K562 (cell line): ENCODE results near the gene C1orf50. TPM values are rescaled to one million over a fixed set of nuclear protein-coding genes. Genes with fewer than 3 reads are reported as not detected.

ENCODE experiments used
- EGR1 ChIP-seq: fragments of 450-650 bp; conservative IDR thresholded peaks from 2 replicates; pipeline ENCODE4 v1.6.1; 2017; ENCODE audit warnings: mild to moderate bottlenecking
- FIP1L1 ChIP-seq: fragments of 200-400 bp; formaldehyde crosslinking; IDR thresholded peaks from 2 replicates; pipeline ENCODE4 v1.6.1; 2018; ENCODE audit warnings: mild to moderate bottlenecking, low read depth, low read length; ENCODE audit not compliant: poor library complexity, severe bottlenecking
- FOXM1 ChIP-seq, 2 experiments: fragments of 450-650 bp in 1 of 2; sonication (generic) in 1 of 2; formaldehyde crosslinking in 1 of 2; IDR thresholded peaks; 2 replicates each; pipeline versions ENCODE4 v1.6.1 to v1.9.0; 2017 to 2022; ENCODE audit warnings: low read depth in 2 of 2, mild to moderate bottlenecking in 2 of 2, missing genetic modification reagents in 1 of 2, moderate library complexity in 1 of 2
- GTF2F1 ChIP-seq: IDR thresholded peaks from 2 replicates; pipeline ENCODE4 v1.6.1; 2011; ENCODE audit warnings: low read depth, low read length, improper control_type of control experiment
- NONO ChIP-seq, 2 experiments: fragments of 200-400 bp in 1 of 2; fragments of 450-650 bp in 1 of 2; formaldehyde crosslinking in 1 of 2; IDR thresholded peaks; 2 replicates each; pipeline ENCODE4 v1.6.1; 2017; ENCODE audit warnings: low read depth in 2 of 2, mild to moderate bottlenecking in 2 of 2, moderate library complexity in 2 of 2, low read length in 1 of 2
- RAD21 ChIP-seq, 2 experiments: fragments of 250-450 bp in 1 of 2; fragments of 450-650 bp in 1 of 2; sonication (Bioruptor Pico) in 1 of 2; formaldehyde crosslinking in 1 of 2; IDR thresholded peaks in 1 of 2; conservative IDR thresholded peaks in 1 of 2; 2 replicates each; pipeline versions ENCODE4 v1.4.0 to v1.8.0; 2020 to 2022; ENCODE audit warnings: mild to moderate bottlenecking in 2 of 2, moderate library complexity in 1 of 2
- TAF9B ChIP-seq: fragments of 450-650 bp; IDR thresholded peaks from 2 replicates; pipeline ENCODE4 v1.6.1; 2018; ENCODE audit warnings: mild to moderate bottlenecking; ENCODE audit not compliant: partially characterized antibody
- TCF3 ChIP-seq: sonication (generic); formaldehyde crosslinking; IDR thresholded peaks from 2 replicates; pipeline ENCODE4 v1.4.0; 2020; ENCODE audit warnings: mild to moderate bottlenecking, missing genetic modification reagents
- ZNF764 ChIP-seq: fragments of 250-450 bp; sonication (Bioruptor Pico); IDR thresholded peaks from 2 replicates; pipeline ENCODE4 v1.4.0; 2020; ENCODE audit warnings: low read depth, mild to moderate bottlenecking, moderate library complexity
- polyA plus RNA-seq, 8 experiments: library from polyadenylated mRNA; depleted of rRNA in 4 of 8; stranded (reverse) in 5 of 8; unstranded in 3 of 8; fragments of >200 nt; fragmentation: Nextera tagmentation in 2 of 8; fragmentation: Illumina TruSeq in 1 of 8; extraction: Ambion mirVana in 2 of 8; extraction: Trizol in 1 of 8; gene quantifications; 2 replicates each; pipeline versions ENCODE4 v1.2.1 to v1.2.3, GENCODE V29; 2011 to 2014; ENCODE audit warnings: inconsistent platforms in 1 of 8, missing spikeins in 1 of 8
- total RNA-seq, 7 experiments: library from RNA; depleted of rRNA in 6 of 7; stranded (reverse); fragments of >200 nt in 6 of 7; fragmentation: Illumina TruSeq in 2 of 7; extraction: Trizol in 2 of 7; gene quantifications; 2 replicates each; pipeline versions ENCODE4 v1.2.1 to v1.2.3, GENCODE V29; 2011 to 2021; ENCODE audit warnings: low replicate concordance in 1 of 7
- TF ChIP-seq, protein P1 (sequence below), 2 experiments: fragments of 450-650 bp; formaldehyde crosslinking in 1 of 2; IDR thresholded peaks; 2 replicates each; pipeline versions ENCODE4 v1.4.0 to v1.6.1; 2014 to 2020; ENCODE audit warnings: mild to moderate bottlenecking in 2 of 2, borderline replicate concordance in 1 of 2, low read depth in 1 of 2
- TF ChIP-seq, protein P2 (sequence below): fragments of 450-650 bp; formaldehyde crosslinking; IDR thresholded peaks from 2 replicates; pipeline ENCODE4 v1.4.0; 2020; ENCODE audit warnings: mild to moderate bottlenecking, moderate library complexity
- TF ChIP-seq, protein P3 (sequence below): fragments of 450-650 bp; formaldehyde crosslinking; IDR thresholded peaks from 2 replicates; pipeline ENCODE4 v1.4.0; 2022; ENCODE audit warnings: missing genetic modification characterization
- TF ChIP-seq, protein P4 (sequence below): fragments of 250-450 bp; sonication (Bioruptor Pico); IDR thresholded peaks from 2 replicates; pipeline ENCODE4 v1.9.0; 2021; ENCODE audit warnings: mild to moderate bottlenecking

Gene C1orf50
- total and polyA plus RNA-seq, 9 of the 15 experiments (the other 6 are each of a cell fraction or from before 2014, with no cell fraction given): 0.55 to 13.9 (median 5.2) TPM

DNA sequence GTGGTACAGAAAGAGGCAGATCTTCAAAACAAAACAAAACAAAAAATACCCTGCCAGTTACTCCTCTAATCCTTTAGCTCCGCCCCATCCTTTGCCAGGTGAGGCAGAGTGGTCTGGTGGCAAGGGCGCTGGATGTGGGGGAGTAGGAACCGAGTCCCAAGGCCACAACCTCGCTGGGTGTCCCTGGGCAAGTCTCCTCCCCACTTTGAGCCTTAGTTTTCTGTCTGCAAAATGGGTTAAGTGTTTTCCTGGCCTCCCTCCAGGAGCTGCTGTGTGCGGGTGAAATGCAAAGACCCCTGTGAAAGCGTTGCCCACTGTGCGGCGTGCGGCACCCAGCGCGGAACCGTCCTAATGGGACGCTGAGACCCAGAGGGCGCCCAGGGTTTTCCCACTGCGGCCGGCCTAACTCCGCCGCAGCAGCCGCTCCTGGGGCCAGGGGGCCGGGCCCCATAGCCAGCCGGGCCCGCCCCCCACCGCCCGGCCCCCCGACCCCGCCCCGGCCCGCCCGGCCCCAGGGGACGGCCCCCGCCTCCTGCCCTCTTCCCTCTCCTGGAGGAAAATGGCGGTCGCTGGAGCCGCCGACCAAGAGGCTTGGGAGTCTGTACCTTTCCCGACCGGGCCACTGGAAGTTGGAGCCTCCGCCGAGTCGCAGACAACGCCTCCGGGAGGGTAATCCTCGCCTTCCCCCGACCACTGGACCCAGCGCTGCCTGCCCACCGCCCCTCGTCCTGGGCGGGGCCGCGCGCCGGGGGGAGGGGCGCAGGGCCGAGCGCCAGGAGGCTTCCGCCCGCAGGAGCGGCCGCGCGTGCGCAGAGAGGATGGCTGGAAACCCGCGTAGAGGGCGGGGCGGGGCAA, 49.8 kb downstream of the C1orf50 start, which contains the start of the genes ERMAP and SVBP (continued):
- TF ChIP-seq, protein P1, sequence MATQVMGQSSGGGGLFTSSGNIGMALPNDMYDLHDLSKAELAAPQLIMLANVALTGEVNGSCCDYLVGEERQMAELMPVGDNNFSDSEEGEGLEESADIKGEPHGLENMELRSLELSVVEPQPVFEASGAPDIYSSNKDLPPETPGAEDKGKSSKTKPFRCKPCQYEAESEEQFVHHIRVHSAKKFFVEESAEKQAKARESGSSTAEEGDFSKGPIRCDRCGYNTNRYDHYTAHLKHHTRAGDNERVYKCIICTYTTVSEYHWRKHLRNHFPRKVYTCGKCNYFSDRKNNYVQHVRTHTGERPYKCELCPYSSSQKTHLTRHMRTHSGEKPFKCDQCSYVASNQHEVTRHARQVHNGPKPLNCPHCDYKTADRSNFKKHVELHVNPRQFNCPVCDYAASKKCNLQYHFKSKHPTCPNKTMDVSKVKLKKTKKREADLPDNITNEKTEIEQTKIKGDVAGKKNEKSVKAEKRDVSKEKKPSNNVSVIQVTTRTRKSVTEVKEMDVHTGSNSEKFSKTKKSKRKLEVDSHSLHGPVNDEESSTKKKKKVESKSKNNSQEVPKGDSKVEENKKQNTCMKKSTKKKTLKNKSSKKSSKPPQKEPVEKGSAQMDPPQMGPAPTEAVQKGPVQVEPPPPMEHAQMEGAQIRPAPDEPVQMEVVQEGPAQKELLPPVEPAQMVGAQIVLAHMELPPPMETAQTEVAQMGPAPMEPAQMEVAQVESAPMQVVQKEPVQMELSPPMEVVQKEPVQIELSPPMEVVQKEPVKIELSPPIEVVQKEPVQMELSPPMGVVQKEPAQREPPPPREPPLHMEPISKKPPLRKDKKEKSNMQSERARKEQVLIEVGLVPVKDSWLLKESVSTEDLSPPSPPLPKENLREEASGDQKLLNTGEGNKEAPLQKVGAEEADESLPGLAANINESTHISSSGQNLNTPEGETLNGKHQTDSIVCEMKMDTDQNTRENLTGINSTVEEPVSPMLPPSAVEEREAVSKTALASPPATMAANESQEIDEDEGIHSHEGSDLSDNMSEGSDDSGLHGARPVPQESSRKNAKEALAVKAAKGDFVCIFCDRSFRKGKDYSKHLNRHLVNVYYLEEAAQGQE (IDR thresholded peaks at IDR 0.05; ENCODE audit: borderline replicate concordance): peak; percentile 35; the same call in 1 of the 2 replicates
- TF ChIP-seq, protein P1 (CRISPR knock-in tag; IDR thresholded peaks at IDR 0.05; ENCODE audit: low read depth): 0 out of 2 replicates have a peak, but pooled peaks have one; percentile 34
- TF ChIP-seq ZNF764 (no peak), TAF9B (peak; percentile 66), TCF3 (CRISPR knock-in tag) (no peak), GTF2F1 (0 out of 2 replicates have a peak, but pooled peaks have one; percentile 21), FOXM1 (IDR thresholded peaks at IDR 0.05; ENCODE audit: low read depth) (no peak), FOXM1 (CRISPR knock-in tag; IDR thresholded peaks at IDR 0.05; ENCODE audit: low read depth) (no peak), RAD21 (CRISPR knock-in tag; conservative IDR thresholded peaks at IDR 0.05 in 1 of 2, IDR thresholded peaks at IDR 0.05 in 1 of 2) (peak in 1 of 2 experiments; percentile 5; a peak in 1 of 4 replicates), NONO (IDR thresholded peaks at IDR 0.05; ENCODE audit: low read depth in 2 of 2, low read length in 1 of 2) (peak in 1 of 2 experiments; percentile 66; a peak in 1 of 4 replicates), EGR1 (peak; percentile 29; the same call in 1 of the 2 replicates), FIP1L1 (peak; percentile 91)
- TF ChIP-seq, protein P2, sequence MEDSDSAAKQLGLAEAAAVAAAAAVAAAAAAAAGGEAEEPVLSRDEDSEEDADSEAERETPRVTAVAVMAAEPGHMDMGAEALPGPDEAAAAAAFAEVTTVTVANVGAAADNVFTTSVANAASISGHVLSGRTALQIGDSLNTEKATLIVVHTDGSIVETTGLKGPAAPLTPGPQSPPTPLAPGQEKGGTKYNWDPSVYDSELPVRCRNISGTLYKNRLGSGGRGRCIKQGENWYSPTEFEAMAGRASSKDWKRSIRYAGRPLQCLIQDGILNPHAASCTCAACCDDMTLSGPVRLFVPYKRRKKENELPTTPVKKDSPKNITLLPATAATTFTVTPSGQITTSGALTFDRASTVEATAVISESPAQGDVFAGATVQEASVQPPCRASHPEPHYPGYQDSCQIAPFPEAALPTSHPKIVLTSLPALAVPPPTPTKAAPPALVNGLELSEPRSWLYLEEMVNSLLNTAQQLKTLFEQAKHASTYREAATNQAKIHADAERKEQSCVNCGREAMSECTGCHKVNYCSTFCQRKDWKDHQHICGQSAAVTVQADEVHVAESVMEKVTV (CRISPR knock-in tag): no peak
- TF ChIP-seq, protein P3, sequence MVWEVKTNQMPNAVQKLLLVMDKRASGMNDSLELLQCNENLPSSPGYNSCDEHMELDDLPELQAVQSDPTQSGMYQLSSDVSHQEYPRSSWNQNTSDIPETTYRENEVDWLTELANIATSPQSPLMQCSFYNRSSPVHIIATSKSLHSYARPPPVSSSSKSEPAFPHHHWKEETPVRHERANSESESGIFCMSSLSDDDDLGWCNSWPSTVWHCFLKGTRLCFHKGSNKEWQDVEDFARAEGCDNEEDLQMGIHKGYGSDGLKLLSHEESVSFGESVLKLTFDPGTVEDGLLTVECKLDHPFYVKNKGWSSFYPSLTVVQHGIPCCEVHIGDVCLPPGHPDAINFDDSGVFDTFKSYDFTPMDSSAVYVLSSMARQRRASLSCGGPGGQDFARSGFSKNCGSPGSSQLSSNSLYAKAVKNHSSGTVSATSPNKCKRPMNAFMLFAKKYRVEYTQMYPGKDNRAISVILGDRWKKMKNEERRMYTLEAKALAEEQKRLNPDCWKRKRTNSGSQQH (CRISPR knock-in tag): no peak
- TF ChIP-seq, protein P4, sequence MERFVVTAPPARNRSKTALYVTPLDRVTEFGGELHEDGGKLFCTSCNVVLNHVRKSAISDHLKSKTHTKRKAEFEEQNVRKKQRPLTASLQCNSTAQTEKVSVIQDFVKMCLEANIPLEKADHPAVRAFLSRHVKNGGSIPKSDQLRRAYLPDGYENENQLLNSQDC: 0 out of 2 replicates have a peak, but pooled peaks have one; percentile 48
